Gastrocnemius medialis (tissue), 4 donors: ENCODE measurements around the gene PLD3. TPM values are rescaled to one million over a fixed set of nuclear protein-coding genes. Genes with fewer than 3 reads are reported as not detected.
"Not testable (repeated sequence)": the region's sequence is repeated elsewhere in the genome, so short reads cannot be mapped to it uniquely, and the experiment has no call there.

ENCODE experiments used
- ATAC-seq, 2 donors: fragments of 150-250 bp; one replicate each; pipeline ENCODE4 v1.9.1; 2016
- DNase-seq, 2 donors: peaks; one replicate each; pipeline ENCODE4 v3.0.0-alpha.2; 2019
- H3K27ac ChIP-seq, 4 donors: fragments of 200-600 bp; sonication (generic); 1 replicate in 1 of 4; 2 replicates in 3 of 4; pipeline ENCODE4 v1.5.1; 2016 to 2018; ENCODE audit warnings: mild to moderate bottlenecking in 2 of 4, moderate library complexity in 1 of 4
- H3K27me3 ChIP-seq, 3 donors: fragments of 200-600 bp; sonication (generic) in 2 of 3; 1 replicate in 1 of 3; 2 replicates in 2 of 3; pipeline versions ENCODE4 v1.5.1 to v1.6.0; 2016 to 2019; ENCODE audit warnings: mild to moderate bottlenecking in 1 of 3, moderate library complexity in 1 of 3
- H3K36me3 ChIP-seq, 2 donors: fragments of 200-600 bp; sonication (generic) in 1 of 2; one replicate each; pipeline ENCODE4 v1.5.1; 2017 to 2018
- H3K4me1 ChIP-seq, 2 donors: fragments of 200-600 bp; sonication (generic) in 1 of 2; one replicate each; pipeline ENCODE4 v1.5.1; 2016 to 2017; ENCODE audit warnings: mild to moderate bottlenecking in 2 of 2
- H3K4me3 ChIP-seq, 4 donors: fragments of 200-600 bp; sonication (generic) in 3 of 4; 1 replicate in 1 of 4; 2 replicates in 3 of 4; pipeline ENCODE4 v1.5.1; 2016 to 2019; ENCODE audit warnings: mild to moderate bottlenecking in 2 of 4
- H3K9me3 ChIP-seq, 3 donors: fragments of 200-600 bp; sonication (generic) in 2 of 3; 1 replicate in 1 of 3; 2 replicates in 2 of 3; pipeline ENCODE4 v1.5.1; 2016 to 2019
- POLR2A ChIP-seq, 2 donors: fragments of 450-650 bp; IDR thresholded peaks; one replicate each; pipeline ENCODE4 v1.6.1; 2017; ENCODE audit warnings: antibody characterized with exemption in 2 of 2, mild to moderate bottlenecking in 2 of 2, moderate library complexity in 2 of 2
- in situ Hi-C, 4 donors: fragments of 200-750 bp; cut with MboI; loops; one replicate each; pipeline versions ENCODE4 v1.15.0 to v1.8.0; 2017; ENCODE audit warnings: low sequenced_read_pairs in 4 of 4
- intact Hi-C: fragments of 100-400 bp; cut with DNase I; formaldehyde crosslinking; loops from one replicate; pipeline ENCODE4 v1.15.1; 2023; ENCODE audit warnings: low total_unique reads
- total RNA-seq, 4 donors: library from RNA; depleted of rRNA; stranded (reverse); fragments of >200 nt; gene quantifications; one replicate each; pipeline versions ENCODE4 v1.1.0 to v1.2.3, GENCODE V29; 2016
- TF ChIP-seq, protein P1 (sequence below), 5 experiments: fragments of 450-650 bp in 3 of 5; fragments of 200-600 bp in 2 of 5; sonication (generic) in 2 of 5; IDR thresholded peaks in 4 of 5; conservative IDR thresholded peaks in 1 of 5; 1 replicate in 4 of 5; 2 replicates in 1 of 5; pipeline ENCODE4 v1.5.1; 2016 to 2019; ENCODE audit warnings: antibody characterized with exemption in 5 of 5, mild to moderate bottlenecking in 3 of 5, moderate library complexity in 3 of 5

The PLD3 gene
- total RNA-seq, 4 donors from 2014 or later: 136 to 198 (median 190) TPM

GRCh38 chr19:40322951-40323615 is 25.4 kb upstream of the PLD3 start:
- TF ChIP-seq, protein P1, sequence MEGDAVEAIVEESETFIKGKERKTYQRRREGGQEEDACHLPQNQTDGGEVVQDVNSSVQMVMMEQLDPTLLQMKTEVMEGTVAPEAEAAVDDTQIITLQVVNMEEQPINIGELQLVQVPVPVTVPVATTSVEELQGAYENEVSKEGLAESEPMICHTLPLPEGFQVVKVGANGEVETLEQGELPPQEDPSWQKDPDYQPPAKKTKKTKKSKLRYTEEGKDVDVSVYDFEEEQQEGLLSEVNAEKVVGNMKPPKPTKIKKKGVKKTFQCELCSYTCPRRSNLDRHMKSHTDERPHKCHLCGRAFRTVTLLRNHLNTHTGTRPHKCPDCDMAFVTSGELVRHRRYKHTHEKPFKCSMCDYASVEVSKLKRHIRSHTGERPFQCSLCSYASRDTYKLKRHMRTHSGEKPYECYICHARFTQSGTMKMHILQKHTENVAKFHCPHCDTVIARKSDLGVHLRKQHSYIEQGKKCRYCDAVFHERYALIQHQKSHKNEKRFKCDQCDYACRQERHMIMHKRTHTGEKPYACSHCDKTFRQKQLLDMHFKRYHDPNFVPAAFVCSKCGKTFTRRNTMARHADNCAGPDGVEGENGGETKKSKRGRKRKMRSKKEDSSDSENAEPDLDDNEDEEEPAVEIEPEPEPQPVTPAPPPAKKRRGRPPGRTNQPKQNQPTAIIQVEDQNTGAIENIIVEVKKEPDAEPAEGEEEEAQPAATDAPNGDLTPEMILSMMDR (IDR thresholded peaks at IDR 0.05 in 4 of 5, conservative IDR thresholded peaks at IDR 0.05 in 1 of 5): no peak
- TF ChIP-seq POLR2A (IDR thresholded peaks at IDR 0.05): no peak
- intact Hi-C loops: no loop called here

DNA sequence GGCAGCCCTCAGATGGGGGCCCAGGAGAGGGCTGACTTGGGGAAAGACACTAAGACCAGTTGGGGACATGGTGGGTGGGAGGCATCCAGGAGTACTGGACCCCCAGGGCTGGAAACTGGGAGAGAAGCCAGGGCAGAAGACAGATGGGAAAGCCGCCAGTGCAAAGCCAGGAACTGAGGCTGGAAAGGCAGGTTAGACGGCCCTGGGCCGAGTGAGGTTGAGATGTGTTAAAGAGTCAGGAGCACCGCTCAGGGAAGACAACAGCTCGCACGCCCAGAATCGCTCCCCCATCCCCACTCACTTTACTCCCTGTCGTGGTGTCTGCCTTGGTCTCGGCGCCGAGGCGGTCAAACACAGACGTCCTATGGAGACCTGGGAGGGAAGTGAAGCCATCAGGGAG is 24.8 kb upstream of the PLD3 start:
- Histone ChIP-seq H3K4me1 (no peaks in the 10 kb centered on the region), H3K36me3 (peaks cover 3 to 89% of the 10 kb centered on the region in 2 donors), H3K9me3 (no peaks in the 10 kb centered on the region), H3K4me3 (no peak overlapping the region), H3K27ac (no peak overlapping the region), H3K27me3 (no peaks in the 10 kb centered on the region)
- DNase-seq: no peak
- no peak for TF ChIP-seq POLR2A (IDR thresholded peaks at IDR 0.05)
- TF ChIP-seq, protein P1 (IDR thresholded peaks at IDR 0.05 in 4 of 5, conservative IDR thresholded peaks at IDR 0.05 in 1 of 5): no peak
- no peak for ATAC-seq
- in situ Hi-C loops (no loop called here), intact Hi-C loops (no loop called here)

More at GRCh38 chr19:40322951-40323615, 25.4 kb upstream of the PLD3 start:
- Histone ChIP-seq H3K4me1 (no peaks in the 10 kb centered on the region), H3K36me3 (peaks cover 3 to 82% of the 10 kb centered on the region in 2 donors), H3K27me3 (no peaks in the 10 kb centered on the region), H3K9me3 (no peaks in the 10 kb centered on the region), H3K27ac (no peak overlapping the region), H3K4me3 (no peak overlapping the region)
- in situ Hi-C loops: no loop called here
- ATAC-seq (no peak), DNase-seq (no peak)

GRCh38 chr19:40326201-40326600 is 22.3 kb upstream of the PLD3 start:
- in situ Hi-C loops: no loop called here
- H3K4me3 ChIP-seq: no peak overlapping the region
- DNase-seq (no peak), ATAC-seq (no peak)
- H3K9me3 ChIP-seq: no peaks in the 10 kb centered on the region
- no peaks in the 10 kb centered on the region for H3K4me1 ChIP-seq
- intact Hi-C loops: no loop called here
- peaks cover 5 to 95% of the 10 kb centered on the region in 2 donors for H3K36me3 ChIP-seq
- no peak overlapping the region for H3K27ac ChIP-seq
- TF ChIP-seq POLR2A (IDR thresholded peaks at IDR 0.05): no peak
- TF ChIP-seq, protein P1 (IDR thresholded peaks at IDR 0.05 in 4 of 5, conservative IDR thresholded peaks at IDR 0.05 in 1 of 5): no peak
- no peaks in the 10 kb centered on the region for H3K27me3 ChIP-seq

DNA sequence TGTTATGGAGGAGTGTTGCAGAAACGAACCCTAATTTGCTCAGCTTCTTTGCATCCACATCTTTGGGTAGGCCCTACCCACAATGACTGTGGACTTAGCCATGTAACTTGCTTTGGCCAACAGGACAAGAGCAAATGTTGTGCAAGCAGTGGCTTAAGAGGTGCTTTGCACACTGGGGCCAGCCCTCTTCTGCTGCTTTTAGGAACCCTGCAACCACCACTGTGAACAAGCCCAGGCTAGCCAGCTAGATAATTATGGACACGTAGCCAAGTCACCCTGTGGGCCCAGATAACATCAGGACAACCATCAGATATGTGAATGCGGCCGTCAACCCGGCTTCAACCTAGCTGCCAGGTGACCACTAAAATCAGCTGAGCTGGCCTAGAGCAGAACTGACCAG is 17.4 kb upstream of the PLD3 start:
- H3K27ac ChIP-seq: no peak overlapping the region
- in situ Hi-C loops: no loop called here
- peaks cover 4 to 95% of the 10 kb centered on the region in 2 donors for H3K36me3 ChIP-seq
- no peak for ATAC-seq
- no peaks in the 10 kb centered on the region for H3K4me1 ChIP-seq
- no peak overlapping the region for H3K4me3 ChIP-seq
- intact Hi-C loops: no loop called here
- no peaks in the 10 kb centered on the region for H3K27me3 ChIP-seq
- DNase-seq: no peak
- TF ChIP-seq POLR2A (IDR thresholded peaks at IDR 0.05): no peak
- TF ChIP-seq, protein P1 (IDR thresholded peaks at IDR 0.05 in 4 of 5, conservative IDR thresholded peaks at IDR 0.05 in 1 of 5): no peak
- H3K9me3 ChIP-seq: no peaks in the 10 kb centered on the region

- intact Hi-C loops: no loop called here
- DNase-seq: no peak
- no peak overlapping the region for H3K27ac ChIP-seq
- H3K4me1 ChIP-seq: no peaks in the 10 kb centered on the region
- peaks cover 4 to 86% of the 10 kb centered on the region in 2 donors for H3K36me3 ChIP-seq
- no peak for ATAC-seq
- no peak for TF ChIP-seq POLR2A (IDR thresholded peaks at IDR 0.05)
- TF ChIP-seq, protein P1 (IDR thresholded peaks at IDR 0.05 in 4 of 5, conservative IDR thresholded peaks at IDR 0.05 in 1 of 5): no peak
- in situ Hi-C loops: no loop called here
- no peak overlapping the region for H3K4me3 ChIP-seq
- no peaks in the 10 kb centered on the region for H3K9me3 ChIP-seq
- H3K27me3 ChIP-seq: no peaks in the 10 kb centered on the region
These were observed 15.8 kb upstream of the PLD3 start for GRCh38 chr19:40332669-40333068.

GRCh38 chr19:40333083-40333482 is 15.4 kb upstream of the PLD3 start:
- H3K4me1 ChIP-seq, ATAC-seq, in situ Hi-C loops: not testable (repeated sequence)

More at GRCh38 chr19:40333083-40333482, 15.4 kb upstream of the PLD3 start:
- H3K27ac ChIP-seq, H3K27me3 ChIP-seq, intact Hi-C loops, DNase-seq, H3K9me3 ChIP-seq, H3K4me3 ChIP-seq: not testable (repeated sequence)
- peaks cover 4 to 82% of the 10 kb centered on the region in 2 donors for H3K36me3 ChIP-seq
